AG10803 (cell line): Measurements from ENCODE around the gene SH3PXD2A.

Experiments used
- DNase-seq: peaks from one replicate; pipeline ENCODE4 v3.0.0; 2010; ENCODE audit warnings: low read depth
- H3K4me3 ChIP-seq: 2 replicates; pipeline ENCODE4 v1.5.1; 2011; ENCODE audit warnings: mild to moderate bottlenecking, low read length, control low read depth
- CTCF ChIP-seq: conservative IDR thresholded peaks from 2 replicates; pipeline ENCODE4 v1.5.1; 2011; ENCODE audit warnings: mild to moderate bottlenecking, low read length, control low read depth, inconsistent platforms

Gene SH3PXD2A

GRCh38 chr10:103649654-103650423 lies 205.5 kb downstream of the SH3PXD2A start:
- DNase-seq: no peak
- no peak overlapping the region for H3K4me3 ChIP-seq
- no peak for TF ChIP-seq CTCF

GRCh38 chr10:103648636-103649532 lies 206.5 kb downstream of the SH3PXD2A start:
- H3K4me3 ChIP-seq: no peak overlapping the region
- peak; percentile 94 for DNase-seq
- TF ChIP-seq CTCF: no peak

- TF ChIP-seq CTCF: no peak
- DNase-seq: peak; percentile 50
- H3K4me3 ChIP-seq: no peak overlapping the region
Measured at GRCh38 chr10:103648251-103648635, 207.1 kb downstream of the SH3PXD2A start.

- TF ChIP-seq CTCF: no peak
- no peak overlapping the region for H3K4me3 ChIP-seq
- DNase-seq: no peak
Measured at GRCh38 chr10:103646304-103646703, 209.1 kb downstream of the SH3PXD2A start.

- TF ChIP-seq CTCF: no peak
- peak; percentile 99 for DNase-seq
- H3K4me3 ChIP-seq: no peak overlapping the region
Measured at GRCh38 chr10:103645141-103646054, 210.0 kb downstream of the SH3PXD2A start.

- TF ChIP-seq CTCF: no peak
- no peak for DNase-seq
- H3K4me3 ChIP-seq: no peak overlapping the region
Measured at GRCh38 chr10:103643381-103643780, 212.0 kb downstream of the SH3PXD2A start.
